KOPT-K1 (cell line): ENCODE measurements around the gene SLC38A1.
"Not testable (repeated sequence)": the region's sequence is repeated elsewhere in the genome, so short reads cannot be mapped to it uniquely, and the experiment has no call there.

Experiments used
- H3K27ac ChIP-seq: fragments of 200-600 bp; sonication (generic); 2 replicates; pipeline ENCODE4 v1.5.1; 2016; ENCODE audit warnings: antibody characterized with exemption, mild to moderate bottlenecking, low read depth, low read length; ENCODE audit not compliant: poor library complexity, severe bottlenecking
- H3K36me3 ChIP-seq: fragments of 200-600 bp; sonication (generic); 2 replicates; pipeline ENCODE4 v1.5.1; 2017; ENCODE audit warnings: antibody characterized with exemption, mild to moderate bottlenecking, low read length, moderate library complexity; ENCODE audit not compliant: insufficient read depth
- H3K9me3 ChIP-seq: fragments of 200-600 bp; sonication (generic); 2 replicates; pipeline ENCODE4 v1.5.1; 2017; ENCODE audit warnings: antibody characterized with exemption, low read length, mild to moderate bottlenecking; ENCODE audit not compliant: insufficient read depth, poor library complexity, severe bottlenecking

Gene SLC38A1

GRCh38 chr12:46184798-46185595, 83.8 kb downstream of the SLC38A1 start:
- Histone ChIP-seq H3K9me3 (no peaks in the 10 kb centered on the region), H3K27ac (no peak overlapping the region), H3K36me3 (peaks cover 69% of the 10 kb centered on the region)

- Histone ChIP-seq H3K27ac (no peak overlapping the region), H3K36me3 (peaks cover 53% of the 10 kb centered on the region), H3K9me3 (no peaks in the 10 kb centered on the region)
Measured at GRCh38 chr12:46183112-46183511, 85.7 kb downstream of the SLC38A1 start.

- no peaks in the 10 kb centered on the region for H3K9me3 ChIP-seq
- H3K27ac ChIP-seq = no peak overlapping the region
- peaks cover 39% of the 10 kb centered on the region for H3K36me3 ChIP-seq
Measured at GRCh38 chr12:46181465-46181864, 87.4 kb downstream of the SLC38A1 start.

- Histone ChIP-seq H3K36me3 (peaks cover 23% of the 10 kb centered on the region), H3K27ac (no peak overlapping the region), H3K9me3 (no peaks in the 10 kb centered on the region)
Measured at GRCh38 chr12:46179693-46180452, 89.0 kb downstream of the SLC38A1 start.

GRCh38 chr12:46177837-46178608, 90.8 kb downstream of the SLC38A1 start:
- Histone ChIP-seq H3K36me3 (peaks cover 11% of the 10 kb centered on the region), H3K27ac (peak overlapping the region; percentile 1), H3K9me3 (no peaks in the 10 kb centered on the region)

GRCh38 chr12:46177025-46177424, 91.8 kb downstream of the SLC38A1 start:
- no peak overlapping the region for H3K27ac ChIP-seq
- peaks cover under 1% of the 10 kb centered on the region; the same call in 1 of the 2 replicates for H3K36me3 ChIP-seq
- H3K9me3 ChIP-seq = no peaks in the 10 kb centered on the region

- no peaks in the 10 kb centered on the region for H3K9me3 ChIP-seq
- H3K27ac ChIP-seq = no peak overlapping the region
- H3K36me3 ChIP-seq = no peaks in the 10 kb centered on the region
Measured at GRCh38 chr12:46174919-46175318, 93.9 kb downstream of the SLC38A1 start.

DNA sequence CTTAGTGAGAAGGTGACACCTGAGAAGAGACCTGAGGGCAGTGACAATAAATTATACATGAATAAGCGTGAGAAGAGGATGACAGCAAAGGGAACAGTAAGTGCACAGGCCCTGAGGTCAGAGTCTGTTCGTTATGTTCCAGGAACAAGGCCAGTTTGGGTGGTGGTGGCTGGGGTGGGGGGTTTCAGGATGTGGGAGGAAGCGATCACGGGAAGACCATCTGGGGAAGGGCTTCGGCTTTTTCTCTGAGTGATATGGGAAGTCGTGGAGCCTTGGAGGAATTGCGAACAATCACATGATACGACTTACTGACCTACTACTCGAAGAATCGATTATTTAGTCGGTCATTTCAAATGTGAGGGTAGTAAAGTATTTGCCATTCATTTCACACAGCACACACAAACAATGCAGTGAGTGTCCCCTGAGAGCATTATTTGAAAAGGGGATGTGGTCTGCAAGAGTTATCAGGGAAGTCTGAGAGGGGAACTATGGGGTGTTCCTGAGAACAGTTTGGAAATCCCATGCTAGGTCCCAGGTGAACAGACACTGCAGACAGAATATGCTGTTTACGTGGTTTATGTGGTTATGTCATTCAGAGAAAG, 94.7 kb downstream of the SLC38A1 start:
- no peak overlapping the region for H3K27ac ChIP-seq
- H3K9me3 ChIP-seq = no peaks in the 10 kb centered on the region
- H3K36me3 ChIP-seq = no peaks in the 10 kb centered on the region

GRCh38 chr12:46168426-46168825, 100.4 kb downstream of the SLC38A1 start:
- Histone ChIP-seq H3K36me3 (no peaks in the 10 kb centered on the region), H3K9me3 (no peaks in the 10 kb centered on the region), H3K27ac (no peak overlapping the region)

DNA sequence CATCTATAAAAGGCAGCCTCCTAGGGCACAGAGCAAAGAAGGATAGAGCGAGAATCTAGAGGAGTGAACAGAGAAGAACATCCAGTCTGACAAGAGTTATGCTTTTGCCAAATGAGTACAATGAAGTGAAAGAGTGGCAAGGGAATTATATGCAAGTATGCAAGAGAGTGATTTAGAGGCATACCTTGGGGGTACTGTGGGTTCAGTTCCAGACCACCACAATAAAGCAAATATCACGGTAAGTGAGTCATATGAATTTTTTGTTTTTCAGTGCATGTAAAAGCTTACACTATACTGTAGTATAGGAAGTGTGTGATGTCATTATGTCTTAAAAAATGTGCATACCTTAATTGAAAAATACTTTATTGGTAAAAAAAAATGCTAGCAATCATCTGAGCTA, 101.4 kb downstream of the SLC38A1 start:
- no peak overlapping the region for H3K27ac ChIP-seq
- H3K36me3 ChIP-seq = no peaks in the 10 kb centered on the region
- H3K9me3 ChIP-seq = no peaks in the 10 kb centered on the region

GRCh38 chr12:46165191-46165590, 103.7 kb downstream of the SLC38A1 start:
- no peaks in the 10 kb centered on the region for H3K9me3 ChIP-seq
- H3K27ac ChIP-seq = no peak overlapping the region
- H3K36me3 ChIP-seq = no peaks in the 10 kb centered on the region

DNA sequence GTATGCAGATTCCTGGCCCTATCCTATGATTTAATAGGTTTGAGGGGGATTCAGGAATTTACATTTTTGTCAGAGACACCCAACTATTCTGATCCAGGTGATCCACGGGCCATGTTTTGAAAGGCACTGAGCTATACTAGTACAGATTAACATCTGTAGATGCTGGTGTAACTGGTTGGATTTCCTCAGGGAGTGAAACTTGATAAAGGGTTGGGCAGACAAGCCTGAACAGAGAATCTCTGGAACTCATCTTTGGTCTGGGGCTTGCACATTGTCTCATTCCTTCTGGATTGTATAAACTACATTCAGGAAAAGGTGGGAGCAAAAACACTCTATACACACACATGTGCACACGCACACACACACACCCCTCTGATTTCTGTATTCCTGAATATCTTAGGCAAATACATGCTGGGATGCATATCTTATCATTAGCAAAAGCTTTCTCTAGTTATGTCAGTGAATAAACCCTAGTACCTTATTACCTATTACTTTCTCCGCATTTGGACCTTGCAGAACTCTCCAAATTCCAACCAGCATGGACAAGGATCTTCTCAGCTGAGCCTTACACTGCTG, 104.6 kb downstream of the SLC38A1 start:
- Histone ChIP-seq H3K27ac (no peak overlapping the region), H3K9me3 (no peaks in the 10 kb centered on the region), H3K36me3 (no peaks in the 10 kb centered on the region)

- not testable (repeated sequence) for H3K9me3 ChIP-seq, H3K27ac ChIP-seq, H3K36me3 ChIP-seq
Measured at GRCh38 chr12:46162549-46163076, 106.2 kb downstream of the SLC38A1 start.

- Histone ChIP-seq H3K9me3 (peaks cover 10% of the 10 kb centered on the region), H3K27ac (no peak overlapping the region), H3K36me3 (no peaks in the 10 kb centered on the region)
Measured at GRCh38 chr12:46160981-46161690, 107.7 kb downstream of the SLC38A1 start.
